Measurements from ENCODE around the gene ST6GALNAC3.

Gene ST6GALNAC3

DNA sequence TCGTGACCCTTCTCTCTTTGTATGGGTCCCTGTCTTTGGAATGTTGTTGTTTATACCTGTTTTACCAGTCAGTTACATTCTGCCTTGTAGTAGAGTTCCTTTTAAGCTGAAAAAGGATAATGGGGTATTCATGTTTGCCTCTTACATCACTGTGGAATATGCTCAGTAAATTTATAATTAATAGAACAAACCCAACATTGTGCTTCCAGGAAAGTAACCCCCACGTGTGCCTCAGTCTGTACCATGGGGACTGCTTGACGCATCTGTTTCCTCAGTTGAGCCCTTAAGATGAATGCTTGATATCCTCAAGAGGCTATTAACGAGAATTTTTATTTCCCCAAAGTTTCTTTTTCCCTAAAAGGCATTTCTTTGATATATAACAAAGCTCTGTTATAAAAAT is 73.4 kb downstream of the ST6GALNAC3 start:
- no peak for DNase-seq

DNA sequence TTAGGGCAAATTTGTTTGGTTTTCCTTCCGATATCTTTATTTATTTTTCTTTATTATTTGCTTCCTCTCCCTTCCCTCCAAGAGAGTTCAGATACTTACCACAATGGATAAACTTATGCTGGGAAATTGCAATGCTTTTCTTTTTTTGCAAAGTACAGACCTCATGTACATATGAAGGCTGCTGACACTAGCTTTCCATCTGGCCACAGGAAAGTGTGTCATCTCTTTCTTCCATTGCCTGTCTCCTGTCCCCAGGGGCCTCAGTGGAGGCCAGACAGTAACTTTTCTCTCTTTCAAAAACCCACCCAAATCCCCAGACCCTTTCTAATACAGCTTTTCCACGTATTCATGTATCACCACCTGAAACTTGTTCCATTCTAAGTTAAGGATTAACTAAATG is 73.9 kb downstream of the ST6GALNAC3 start:
- no peak for DNase-seq

DNA sequence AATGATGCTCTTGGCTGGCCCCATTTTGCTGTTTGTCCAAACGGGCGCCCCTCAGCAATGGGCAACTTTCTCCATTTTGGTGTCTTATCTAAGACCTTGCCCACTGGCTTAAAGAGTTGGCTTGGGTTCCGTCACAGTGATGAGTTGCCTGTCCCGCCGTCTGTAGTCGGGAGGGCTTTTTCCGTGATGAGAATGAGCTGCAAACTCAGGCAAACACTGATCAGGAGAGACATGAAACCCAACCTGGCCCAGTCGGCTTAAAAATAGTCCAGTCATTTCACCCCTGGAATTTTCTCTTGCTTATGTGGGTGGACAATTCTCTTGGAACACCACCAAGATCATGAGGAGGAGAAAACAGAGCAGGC is 79.3 kb downstream of the ST6GALNAC3 start:
- no peak for DNase-seq

DNA sequence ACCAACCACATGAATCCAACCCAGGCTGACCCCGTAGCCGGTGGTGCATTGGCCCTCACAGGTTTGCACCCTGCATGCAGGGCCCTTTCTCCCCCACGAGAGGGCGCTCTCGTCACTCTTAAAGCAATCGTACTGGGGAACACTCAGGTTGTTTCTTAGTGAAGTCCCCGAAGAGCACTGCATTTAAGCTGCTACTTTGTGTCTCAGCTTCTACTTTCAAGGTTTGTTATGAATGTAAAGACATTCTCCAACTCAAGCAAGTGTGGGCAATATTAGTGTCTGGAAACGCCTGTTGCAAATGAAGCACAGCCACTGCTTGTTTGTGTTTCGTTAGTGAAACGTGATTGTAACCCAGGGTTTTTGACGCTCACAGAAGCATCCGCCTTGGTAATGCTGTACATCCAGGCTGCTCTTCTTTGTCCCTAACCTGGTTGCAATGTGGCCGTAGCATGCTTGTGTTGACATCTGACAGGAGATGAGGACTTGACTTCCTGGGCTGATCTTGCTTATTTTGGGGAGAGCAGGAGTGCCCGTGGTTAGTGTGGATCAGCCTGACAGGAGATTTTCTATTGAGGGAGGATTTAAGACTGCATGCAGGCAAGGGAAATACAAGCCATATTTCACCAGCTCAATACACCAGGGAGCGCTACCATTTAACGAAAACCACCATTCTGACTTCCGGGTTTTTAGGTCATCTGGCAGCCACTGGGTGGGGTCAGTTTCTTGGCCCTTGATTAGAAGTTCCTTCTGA is 79.8 kb downstream of the ST6GALNAC3 start:
- DNase-seq = peak; percentile 81 to 82

DNA sequence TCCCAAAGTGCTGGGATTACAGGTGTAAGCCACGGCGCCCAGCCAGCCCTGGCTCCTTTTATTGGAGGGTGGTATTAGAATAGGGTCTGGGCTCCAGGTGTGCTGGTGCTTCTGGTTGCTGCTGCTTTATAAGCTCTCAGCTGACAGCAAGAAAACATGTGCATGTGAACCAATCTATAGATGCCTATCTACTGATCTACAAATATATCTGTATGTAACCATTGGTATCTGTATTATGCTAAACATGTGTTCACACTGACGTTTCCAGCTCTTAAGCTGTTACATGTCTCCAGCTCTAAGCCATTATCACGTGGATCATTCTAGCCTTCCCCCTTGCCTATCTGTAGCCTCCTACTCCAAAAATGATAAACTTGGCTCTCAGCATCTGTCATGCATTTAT is 82.4 kb downstream of the ST6GALNAC3 start:
- DNase-seq = no peak

DNA sequence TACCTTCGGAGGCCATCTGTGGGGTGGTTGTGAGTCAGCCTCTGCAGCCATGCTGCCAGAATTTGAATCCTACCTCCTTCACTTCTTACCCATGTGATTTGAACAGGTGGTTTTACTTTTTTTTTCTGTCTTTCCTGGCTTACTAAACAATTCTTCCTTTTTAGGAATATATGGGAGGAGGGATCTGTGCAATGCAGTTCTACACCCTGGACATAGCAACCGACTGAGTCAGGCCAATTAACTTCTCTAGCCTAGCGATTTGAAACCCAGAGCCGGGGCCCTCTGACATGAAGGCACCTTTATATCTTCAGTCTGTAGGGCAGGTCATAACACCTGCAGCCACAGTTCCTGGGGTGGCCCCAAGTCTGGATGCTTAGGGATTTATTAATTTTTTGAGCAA is 83.6 kb downstream of the ST6GALNAC3 start:
- DNase-seq = no peak

DNA sequence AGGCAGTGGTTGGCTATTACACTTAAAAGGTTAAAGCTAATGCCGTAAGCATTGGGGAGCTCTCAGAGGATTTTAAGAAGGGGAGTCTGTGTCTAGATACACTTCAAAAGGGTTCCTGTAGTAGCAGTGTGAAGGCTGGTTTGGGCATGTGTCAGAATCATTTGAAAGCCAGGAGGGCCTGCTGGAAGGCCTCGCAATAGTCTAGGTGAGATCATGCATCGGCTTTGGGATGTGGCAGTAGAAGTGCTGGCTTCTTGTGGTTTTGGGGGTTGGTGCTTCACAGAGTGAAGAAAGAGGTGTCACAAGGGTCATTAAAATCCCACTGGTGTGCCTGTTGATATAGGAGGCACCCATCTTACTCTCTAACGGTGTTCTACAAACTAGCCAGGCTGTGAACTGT is 85.7 kb downstream of the ST6GALNAC3 start:
- no peak for DNase-seq

DNA sequence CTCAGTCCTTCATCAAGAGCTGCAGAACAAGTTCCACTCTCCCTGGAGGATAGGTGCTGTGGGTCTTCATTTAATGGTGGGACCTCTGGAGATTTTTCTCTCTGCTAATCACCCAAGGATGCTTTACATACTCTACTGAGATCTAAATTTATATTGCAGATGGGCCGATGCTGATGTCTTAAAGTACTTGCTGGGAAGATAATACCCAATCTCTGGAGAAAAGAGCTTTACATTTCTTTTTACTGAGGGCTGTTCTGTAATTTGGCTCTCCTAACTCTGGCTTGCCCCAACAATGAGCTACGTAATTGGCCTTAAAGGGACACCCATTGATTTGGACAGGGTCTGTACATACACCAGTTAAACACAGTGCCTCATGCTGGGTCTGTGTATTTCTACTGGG is 86.9 kb downstream of the ST6GALNAC3 start:
- no peak for DNase-seq

DNA sequence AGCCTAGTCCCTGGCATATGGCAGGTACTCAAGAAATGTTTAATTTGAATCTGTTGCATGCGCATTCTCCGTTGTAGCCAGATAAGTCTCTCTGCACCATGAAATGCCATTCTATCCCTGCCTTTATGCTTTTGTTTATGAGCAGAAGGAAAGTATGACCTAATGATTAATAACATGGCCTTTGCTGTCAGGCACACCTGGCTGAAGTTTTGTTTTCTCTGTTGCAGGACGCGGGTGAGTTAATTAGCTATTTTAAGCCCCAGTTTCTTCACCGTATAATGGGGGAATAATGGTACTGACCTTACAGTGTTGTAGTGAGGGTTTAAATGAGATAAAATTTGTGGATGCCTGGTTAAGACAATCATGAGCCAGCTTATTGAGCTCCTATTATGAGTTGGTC is 87.7 kb downstream of the ST6GALNAC3 start:
- no peak for DNase-seq

DNA sequence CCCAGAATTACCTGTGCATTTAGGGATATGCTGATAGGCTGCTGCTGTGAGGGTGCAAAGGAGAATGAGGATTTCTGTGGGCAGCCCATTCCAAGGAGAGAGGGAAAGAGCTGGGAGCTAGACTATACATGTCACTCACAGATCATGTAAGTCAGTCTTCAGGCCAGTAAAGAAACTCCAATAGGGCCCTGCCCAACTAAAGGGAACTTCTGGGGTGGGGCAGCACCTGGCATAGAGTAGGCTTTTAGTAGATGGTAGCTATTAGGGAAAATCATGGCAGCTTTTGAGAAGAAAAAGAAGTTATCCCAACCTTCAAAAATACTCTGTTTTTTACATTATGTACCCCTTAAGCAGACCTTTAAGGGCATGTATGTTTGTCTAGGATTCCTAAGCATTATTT is 89.6 kb downstream of the ST6GALNAC3 start:
- no peak for DNase-seq

DNA sequence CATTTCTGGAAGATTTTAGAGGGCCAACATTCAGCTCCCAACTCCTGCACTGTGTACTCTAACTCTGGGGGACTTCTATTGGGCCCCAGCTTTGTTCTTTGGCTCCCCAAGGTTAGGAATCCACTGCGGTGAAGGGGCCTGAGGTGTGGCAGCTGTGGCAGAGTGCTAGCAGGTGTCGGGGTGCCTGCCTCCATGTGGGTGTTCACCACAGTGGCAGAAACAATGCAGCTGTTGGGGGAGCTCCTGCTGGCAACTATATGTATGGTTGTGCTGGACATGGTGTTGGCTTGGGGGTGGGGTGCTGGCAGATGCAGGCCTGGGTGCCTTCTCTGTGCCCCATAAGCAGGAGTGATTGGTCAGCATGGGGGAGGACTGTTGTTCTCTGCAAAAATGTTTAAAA is 95.5 kb downstream of the ST6GALNAC3 start:
- DNase-seq = no peak

DNA sequence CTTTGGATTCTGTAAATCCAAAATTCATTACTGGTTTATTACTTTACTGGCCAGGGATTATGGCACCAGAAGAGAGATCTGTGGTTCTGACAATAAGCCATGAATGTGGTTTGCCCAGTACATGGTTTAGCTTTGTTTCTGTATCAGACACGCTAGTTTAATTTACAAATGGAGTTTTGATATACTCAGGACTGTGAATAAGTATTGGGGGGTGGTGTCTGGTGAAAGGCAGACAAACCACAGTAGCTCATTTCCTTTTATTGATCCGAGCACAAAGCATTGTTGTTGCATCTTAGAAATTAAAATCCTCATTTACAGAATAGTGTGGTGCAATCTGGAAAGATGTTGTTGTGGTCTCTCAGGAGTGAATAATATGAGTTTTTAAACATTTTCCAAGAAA is 96.0 kb downstream of the ST6GALNAC3 start:
- no peak for DNase-seq

DNA sequence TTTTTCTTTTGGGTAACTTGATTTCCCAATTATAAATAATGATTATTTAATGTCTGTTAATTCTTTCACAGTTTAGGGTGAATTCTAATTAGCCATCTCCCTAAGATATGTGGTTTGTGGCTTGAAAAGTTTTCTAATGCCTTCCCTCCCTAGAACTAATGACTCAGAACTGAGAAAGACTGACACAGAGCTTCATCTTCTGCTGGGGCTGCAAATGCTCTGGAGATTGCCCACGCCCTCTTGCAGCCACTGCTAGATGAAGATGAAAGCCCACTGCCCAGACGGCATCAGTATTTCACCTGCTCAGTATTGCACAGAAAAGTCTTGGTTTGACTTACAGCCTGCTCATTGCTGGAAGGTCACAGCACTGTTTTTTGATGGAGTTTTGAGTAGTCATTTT is 101.5 kb downstream of the ST6GALNAC3 start:
- DNase-seq = peak in 1 of 2 donors; percentile 40

DNA sequence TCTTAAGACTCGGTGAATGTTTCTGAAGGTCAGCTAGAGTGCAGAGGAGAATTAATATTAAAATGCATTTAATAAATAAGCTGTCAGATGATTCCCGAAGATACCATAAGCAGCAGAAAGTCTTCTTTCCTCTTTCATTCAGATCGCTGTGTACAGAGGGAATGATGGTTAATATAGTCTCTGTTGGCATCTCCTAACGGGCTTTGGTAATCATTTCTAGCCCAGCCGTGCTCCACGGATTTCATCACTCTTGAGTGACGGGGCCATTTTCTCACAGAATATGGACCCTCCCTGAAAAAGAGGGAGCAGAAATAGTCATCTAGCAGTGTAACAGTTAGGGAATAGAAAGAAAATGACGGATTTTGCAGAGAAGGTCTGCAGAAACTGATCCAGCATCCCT is 103.1 kb downstream of the ST6GALNAC3 start:
- no peak for DNase-seq

DNA sequence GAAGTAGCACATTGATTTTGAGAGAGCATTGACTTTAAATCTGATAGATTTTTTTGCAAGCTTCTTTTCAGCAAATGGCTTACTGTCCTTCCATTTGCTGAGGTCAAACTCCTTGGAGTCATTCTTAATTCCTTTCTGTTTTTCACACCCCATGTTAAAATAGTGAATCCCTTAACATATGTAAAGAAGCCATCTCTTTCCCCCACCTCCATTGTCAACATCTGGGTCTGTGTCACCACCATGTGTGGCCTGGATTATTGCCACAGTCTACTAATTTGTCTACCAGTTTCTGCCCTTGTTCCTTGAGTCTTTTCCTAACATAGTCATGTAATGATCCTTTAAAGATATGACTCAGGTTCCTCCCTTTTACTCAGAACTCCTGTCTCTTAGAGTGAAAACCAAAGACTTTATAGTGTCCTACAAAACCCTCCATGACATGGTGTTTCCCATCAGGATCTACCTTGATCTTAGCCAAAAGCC is 104.7 kb downstream of the ST6GALNAC3 start:
- no peak for DNase-seq

DNA sequence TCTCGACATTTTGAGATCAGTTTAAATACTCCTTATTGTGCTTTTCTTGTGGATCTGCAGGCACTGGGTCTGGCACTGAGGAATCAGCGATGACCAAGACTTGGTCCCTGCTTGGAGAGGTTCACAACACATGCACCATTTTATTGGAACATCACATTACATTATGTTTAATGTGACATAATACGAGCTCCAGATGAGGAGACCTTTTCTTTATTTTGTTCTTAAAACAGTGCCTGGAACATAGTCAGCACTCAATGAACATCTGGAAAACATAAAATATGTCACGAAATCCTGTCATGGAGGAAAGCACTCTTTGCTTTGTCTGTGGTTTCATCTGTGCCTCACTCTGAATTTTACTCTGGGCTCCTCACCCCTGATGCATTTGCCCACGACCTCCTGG is 110.7 kb downstream of the ST6GALNAC3 start:
- DNase-seq = no peak

DNA sequence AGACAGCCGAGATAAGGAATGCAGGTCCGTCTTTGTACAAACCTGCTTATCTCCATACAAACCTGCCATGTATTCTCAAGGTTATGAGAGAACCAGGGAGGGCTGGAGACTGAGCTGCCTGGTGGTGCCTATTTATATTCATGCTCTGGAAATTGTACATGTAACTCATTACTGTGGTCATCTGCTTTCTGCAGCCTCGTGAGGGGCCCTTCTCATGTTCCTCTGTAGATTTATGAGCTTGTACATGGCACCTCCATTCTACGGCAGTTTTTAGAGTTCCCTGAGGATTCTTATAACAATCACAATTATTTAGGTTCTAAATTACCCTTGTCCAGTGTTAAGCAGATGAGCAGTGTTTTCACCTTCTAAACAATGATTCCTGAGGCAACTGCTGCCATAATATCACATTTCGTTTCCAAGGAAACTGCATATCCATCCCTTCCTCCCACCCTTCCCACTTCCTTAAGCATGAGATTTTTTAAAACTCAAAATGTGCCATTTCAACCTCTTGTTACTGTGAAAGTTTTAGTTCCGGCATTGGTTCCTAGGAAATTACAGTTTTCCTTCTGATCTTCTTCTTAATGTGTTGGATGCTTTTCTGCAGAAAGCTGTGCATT is 112.1 kb downstream of the ST6GALNAC3 start:
- DNase-seq = no peak

DNA sequence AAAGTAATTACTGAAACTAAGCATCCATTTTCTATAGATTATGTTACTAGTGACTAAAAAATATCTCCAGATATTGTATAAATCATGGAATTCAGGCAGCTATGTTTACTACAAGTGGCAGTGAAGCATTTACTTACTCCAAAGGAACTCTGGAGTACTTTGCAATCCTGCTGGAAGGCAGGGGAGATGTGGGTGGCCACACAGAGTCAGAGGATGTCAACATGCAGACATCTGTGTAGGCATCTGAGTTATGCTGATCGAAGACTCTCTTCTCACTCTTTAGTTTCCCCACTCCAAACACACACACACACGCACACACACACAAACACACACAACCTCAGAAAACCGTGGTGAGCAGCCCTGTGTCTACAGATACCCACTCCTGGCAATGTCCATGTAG is 112.9 kb downstream of the ST6GALNAC3 start:
- no peak for DNase-seq

DNA sequence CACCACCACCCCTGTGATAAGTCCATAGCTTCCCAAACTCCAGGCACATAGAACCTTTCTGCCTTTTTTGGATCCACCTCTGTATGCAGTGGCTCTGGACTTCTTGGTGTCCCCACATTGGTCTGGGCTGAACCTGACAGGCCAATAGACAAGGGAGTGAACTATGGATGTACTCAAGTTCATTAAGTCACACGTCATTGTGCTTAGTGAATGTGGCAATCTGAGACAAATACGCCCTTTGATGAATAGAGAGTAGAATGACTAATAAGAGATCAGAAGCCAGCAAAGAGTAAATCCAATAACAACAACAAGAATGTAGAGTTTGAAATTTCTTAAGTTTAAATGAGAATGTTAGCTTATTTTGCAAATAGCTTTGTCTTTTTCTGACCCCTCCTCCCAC is 114.8 kb downstream of the ST6GALNAC3 start:
- no peak for DNase-seq

DNA sequence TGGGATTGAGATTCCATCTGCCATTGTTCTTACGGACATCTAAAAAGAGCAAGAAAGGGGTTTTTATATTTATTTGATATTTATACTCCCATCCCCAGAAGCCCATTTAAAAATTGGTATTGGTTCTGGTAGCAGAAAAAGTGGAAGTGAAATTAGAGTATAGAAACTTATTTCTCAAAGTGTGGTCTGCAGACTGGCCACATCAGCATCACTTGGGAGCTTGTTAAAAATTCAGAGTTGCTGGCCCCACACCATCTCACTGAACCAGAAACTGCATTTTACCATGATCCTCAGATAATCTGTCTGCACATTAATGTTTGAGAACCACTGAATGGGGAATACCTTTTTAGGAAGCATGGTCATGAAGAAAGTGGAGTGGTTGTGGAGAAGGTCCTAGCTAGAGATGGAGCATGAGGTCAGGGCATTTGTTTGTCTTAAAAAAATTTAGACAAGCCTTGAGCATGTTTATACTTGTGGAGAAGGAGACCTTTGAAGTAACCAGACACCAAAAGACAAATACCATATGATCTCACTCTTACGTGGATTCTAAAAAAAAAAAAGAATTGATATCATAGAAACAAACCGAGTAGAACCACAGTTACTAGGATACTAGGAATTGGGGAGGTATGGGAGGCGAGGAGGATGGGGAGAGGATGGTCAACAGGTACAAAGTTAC is 116.3 kb downstream of the ST6GALNAC3 start:
- no peak for DNase-seq

DNA sequence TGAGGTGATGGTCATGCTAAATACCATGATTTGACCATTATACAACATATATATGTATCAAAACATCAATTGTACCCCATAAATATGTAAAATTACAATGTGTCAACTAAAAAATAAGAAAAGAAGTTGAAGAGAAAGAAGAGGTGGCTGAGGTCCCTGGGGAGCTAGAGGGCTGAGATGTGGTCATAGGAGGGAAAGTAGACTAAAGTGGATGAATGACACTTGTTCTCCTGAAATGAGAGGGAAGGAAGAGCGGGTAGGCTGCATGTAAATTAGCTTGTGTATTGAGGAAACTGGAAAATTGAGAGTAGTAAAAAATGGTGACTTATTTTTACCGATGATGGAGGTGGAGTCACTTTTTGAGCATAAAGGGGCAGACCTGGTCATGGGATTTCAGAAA is 117.0 kb downstream of the ST6GALNAC3 start:
- no peak for DNase-seq

DNA sequence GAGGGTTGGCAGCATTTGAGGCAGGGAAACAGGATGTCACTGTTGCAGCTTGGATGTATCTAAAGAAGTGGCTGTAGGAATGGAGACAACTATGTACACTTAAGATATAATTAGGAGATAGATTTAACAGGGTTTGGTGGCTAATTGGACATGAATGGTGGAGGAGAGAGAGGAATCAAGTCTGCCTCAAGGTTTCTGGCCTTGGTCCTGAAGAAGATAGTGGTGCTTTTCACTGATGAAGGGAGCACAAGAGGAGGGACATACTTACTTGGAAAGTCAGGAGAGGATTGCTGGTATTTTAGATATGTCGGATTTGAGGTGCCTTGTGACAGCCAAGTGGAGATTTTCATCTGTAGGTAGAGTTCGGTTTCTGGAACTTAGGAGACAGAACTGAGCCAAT is 123.9 kb downstream of the ST6GALNAC3 start:
- no peak for DNase-seq

DNA sequence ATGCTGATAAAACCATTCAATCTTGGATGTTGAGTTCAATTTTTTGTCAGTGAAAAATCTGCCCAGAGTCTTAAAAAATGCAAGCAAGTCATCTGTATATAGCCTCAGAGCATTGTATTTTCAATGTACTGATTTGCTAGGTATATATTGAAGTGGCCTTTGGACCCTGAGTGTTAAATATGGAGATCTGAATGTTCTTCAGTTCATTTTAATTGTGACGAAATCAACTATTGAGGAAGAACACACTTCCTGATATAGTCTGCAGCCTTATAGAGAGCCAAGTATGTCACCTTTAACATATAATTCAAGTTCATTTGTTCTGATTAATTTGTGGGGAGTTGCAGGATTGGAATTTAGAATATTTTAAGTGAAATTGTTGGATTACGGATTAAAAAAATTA is 128.1 kb downstream of the ST6GALNAC3 start:
- no peak for DNase-seq

DNA sequence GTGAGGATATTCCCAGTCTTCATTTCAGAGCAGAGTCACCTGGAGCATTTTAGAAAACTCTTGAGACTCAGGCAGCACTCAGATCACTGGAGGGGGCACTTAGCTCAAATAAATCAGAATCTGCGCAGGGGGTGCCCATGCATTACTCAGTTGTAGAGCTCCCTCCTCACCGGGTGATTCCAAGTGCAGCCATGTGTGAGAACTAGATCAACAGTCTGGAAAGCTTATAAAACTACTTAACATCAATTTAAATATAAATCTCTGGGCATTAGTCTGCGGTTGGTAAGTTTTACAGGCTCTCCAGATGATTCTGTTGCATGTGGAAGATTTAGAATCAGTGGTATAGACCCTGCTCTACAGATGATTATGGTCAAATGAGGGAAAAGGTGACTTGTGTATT is 128.6 kb downstream of the ST6GALNAC3 start:
- DNase-seq = no peak
